ENCODE data around the gene NREP.
A peak's percentile ranks its signal among the peaks of the same experiment; 100 is the strongest.

Gene NREP

DNA sequence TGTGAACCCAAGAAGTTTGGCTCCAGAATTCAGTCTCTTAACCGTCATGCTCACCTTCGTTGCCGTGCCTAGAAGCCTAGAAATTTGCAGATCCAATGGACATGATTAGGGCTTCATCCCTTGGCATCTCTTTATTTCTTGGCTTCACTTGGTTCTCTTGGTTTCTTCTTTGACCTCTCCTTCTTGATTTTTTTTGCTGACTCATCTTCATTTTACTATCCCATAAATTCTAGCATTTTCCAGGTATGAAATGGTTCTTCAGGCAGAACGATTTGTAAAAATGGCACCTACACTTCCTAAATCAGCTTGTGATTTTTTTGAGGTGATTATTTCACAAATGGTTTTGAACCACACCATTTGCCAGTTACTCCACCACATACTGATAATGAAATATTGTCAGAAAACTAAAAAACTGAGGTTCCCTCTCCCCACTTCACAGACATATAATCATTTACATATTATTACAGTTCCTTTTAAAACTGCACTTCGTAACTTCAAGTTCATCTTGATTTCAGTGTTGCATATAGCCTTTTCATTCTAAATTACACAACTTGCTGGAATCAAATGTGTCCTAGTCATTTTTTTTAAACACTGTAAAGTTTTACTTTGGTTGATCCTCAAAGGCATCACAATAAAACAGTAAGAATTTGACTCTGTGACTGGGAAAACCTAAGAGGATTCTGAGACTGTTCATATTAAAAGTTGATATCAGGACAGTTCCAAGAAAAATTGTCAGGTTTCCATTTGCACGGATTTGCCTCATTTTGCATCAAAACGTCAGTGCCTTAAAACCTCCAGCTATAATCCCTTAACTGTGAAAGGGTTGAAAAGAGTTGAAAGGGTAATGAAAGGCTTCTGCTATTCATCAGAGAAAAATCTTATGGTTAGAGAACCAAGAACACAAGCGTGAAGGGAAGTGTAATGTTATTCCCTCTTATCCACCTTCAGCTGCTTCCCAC lies 8.9 kb upstream of the NREP start:
- no peak for DNase-seq (ENCODE audit: low spot score)

DNA sequence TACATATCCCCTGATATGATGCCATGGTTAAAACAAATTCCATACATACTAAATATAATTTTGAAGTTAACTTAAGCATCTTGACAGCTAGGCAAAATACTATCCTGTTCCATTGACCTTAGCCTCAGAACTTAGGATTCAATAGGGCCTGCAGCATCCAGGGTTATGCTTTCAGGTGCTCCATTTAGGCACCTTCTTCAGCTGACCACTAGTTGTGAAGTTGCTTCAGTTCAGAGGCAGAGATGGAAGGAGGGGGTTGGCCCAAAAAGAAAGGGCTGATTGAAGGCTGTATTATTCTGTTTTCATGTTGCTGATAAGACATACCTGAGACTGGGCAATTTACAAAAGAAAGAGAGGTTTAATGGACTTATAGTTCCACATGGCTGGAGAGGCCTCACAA lies 7.0 kb upstream of the NREP start:
- no peak for DNase-seq (ENCODE audit: low spot score)

GRCh38 chr5:111762895-111763294 lies 5.9 kb upstream of the NREP start:
- DNase-seq (ENCODE audit: low spot score): no peak

DNA sequence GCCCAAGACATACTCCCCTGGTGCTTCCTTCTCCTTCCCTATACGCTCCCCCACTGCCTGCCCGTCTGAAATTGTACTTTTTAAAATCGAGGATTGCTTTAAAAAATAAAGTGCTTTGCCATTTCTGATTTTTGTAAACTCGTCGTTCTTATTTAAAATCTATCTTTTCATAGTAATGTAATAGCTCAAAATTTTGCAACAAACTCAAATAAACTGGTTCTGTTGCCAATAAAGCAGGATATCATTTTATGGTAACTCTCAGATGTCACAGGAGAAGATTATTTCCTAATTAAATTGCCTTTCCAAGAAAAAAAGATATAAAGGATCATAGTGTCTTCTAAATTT lies 1.3 kb upstream of the NREP start:
- no peak for DNase-seq (ENCODE audit: low spot score)

- peak; percentile 93 for DNase-seq (ENCODE audit: low spot score)
Measured at GRCh38 chr5:111757355-111758283, 625 bp upstream of the NREP start.

GRCh38 chr5:111755942-111756381 lies 1.0 kb downstream of the NREP start:
- DNase-seq (ENCODE audit: low spot score): peak; percentile 37

GRCh38 chr5:111755345-111755941 lies 1.6 kb downstream of the NREP start:
- DNase-seq (ENCODE audit: low spot score): no peak

DNA sequence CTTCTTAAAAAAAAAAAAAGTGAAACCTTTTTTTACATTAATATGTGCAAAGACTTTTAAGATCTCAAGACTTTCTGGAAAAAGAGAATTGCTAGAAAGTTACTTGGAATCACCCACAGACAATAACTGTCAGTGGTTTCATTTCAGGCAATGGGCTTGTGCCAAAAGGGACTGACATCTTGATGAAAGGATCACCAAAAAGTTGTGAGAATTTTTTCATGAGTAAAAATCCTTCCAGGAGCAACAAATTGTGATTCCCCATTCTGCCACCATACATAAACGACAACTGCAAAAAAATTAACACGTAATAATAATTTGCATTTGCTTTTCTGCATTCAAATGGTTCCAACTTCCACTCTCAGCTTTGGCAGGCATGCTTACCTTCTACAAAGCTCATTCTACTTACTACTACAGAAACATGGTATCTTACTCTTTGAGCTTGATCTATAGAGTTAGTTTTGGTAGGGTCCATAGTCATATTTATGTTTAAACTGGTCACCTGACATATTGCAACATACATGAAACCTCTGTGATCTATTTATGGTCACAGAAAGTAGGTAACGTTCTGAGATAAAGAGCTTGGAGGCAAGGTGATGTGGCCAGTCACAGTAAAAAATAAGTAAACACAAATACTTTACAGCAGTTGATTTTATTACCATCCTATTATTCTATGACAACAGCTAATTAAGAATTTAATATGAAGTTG lies 3.0 kb downstream of the NREP start:
- DNase-seq (ENCODE audit: low spot score): no peak

GRCh38 chr5:111752426-111752965 lies 4.5 kb downstream of the NREP start:
- DNase-seq (ENCODE audit: low spot score): no peak

DNA sequence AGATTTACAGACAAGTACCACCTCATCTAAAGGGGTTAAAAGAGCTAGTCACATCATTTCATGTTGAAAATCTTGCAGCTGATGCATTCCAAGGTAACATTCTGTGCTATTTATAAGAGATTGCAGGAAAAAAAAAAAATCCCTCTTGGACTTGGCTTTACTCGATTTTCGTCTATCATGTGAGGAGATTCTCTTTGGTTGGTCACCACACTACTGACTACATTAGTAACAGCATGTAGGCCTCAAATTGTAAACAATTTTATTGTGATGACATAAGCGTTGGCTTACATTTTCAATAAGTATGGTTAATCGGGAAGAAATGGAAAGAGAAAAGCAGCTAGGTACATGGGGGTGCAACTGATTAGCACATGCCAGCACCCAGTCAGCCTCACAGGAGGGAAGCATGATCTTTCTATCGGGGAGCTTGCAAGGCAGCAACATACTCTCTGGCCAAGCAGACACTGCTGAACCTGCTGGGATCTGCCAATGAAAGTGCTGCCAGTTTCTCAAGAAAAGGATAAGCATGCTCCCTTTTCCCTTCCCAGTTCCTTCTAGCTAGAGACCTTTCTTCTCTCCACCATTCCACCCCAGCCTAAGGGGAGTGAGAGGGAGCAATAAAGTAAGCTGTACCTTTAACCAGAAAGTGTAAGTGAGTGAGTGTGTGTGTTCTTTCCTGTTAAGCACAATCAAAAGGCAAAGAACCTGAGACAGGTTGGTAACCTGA lies 7.5 kb downstream of the NREP start:
- DNase-seq (ENCODE audit: low spot score): no peak

DNA sequence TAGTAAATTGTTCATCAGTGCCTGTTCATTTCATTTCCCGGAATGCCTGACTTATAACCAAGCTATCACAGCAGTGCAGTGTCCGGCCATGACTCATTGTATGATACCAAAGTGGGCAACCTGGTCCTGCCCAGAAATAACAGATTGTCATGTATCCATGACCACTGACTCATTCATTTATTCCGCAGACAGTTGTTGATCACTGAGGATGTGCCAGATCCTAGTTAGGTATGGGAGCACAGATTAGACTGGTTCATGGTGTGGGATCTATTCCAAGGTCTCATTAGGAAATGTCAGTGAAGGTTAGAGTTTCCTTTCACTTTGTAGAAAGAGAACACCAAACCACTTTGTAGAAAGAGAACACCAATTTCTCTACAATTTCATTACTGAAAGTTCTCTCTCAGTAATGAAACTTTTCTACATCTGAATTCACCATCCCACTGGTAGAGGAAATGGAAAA lies 8.7 kb downstream of the NREP start:
- DNase-seq (ENCODE audit: low spot score): no peak

DNA sequence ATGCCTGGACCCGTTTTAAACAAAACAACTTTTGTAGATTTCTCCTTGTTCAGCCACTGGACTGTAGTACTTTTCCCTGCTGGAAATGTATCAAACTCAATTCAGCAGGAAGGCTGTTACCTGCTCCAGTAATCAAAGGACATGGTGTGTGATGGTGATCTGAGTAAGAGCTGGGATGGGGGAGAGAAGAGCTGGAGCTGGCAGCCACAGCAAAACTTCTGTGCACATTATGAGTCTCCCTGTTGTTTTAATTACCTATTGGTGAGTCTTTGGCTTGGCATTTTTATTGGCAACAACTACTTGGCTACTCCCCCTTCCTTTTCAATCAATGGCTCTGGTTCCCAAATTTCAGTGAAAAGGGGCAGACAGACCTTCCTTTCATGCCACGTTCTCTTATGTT lies 9.7 kb downstream of the NREP start:
- no peak for DNase-seq (ENCODE audit: low spot score)

GRCh38 chr5:111746791-111747190 lies 10.2 kb downstream of the NREP start:
- no peak for DNase-seq (ENCODE audit: low spot score)

GRCh38 chr5:111745075-111745739 lies 11.8 kb downstream of the NREP start:
- DNase-seq (ENCODE audit: low spot score): no peak

DNA sequence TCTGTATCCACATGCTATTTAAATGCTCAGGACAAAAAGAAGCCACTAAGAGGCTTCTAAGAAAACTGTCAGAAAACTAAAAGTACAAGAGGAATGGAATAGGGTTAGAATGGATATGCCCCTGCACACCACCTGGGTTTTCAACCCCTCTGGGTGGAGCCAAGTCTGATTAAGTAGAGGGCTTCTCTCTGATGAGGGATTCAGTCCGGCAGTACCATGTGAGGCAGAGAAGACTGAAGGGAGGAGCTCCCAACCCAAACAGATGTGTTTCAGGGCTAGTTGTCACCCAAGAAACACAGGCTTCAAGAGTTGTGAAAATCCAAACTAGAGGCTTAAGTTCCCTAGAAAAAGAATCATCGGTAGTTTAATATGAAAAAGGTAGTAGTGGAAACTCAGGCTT lies 12.5 kb downstream of the NREP start:
- no peak for DNase-seq (ENCODE audit: low spot score)

DNA sequence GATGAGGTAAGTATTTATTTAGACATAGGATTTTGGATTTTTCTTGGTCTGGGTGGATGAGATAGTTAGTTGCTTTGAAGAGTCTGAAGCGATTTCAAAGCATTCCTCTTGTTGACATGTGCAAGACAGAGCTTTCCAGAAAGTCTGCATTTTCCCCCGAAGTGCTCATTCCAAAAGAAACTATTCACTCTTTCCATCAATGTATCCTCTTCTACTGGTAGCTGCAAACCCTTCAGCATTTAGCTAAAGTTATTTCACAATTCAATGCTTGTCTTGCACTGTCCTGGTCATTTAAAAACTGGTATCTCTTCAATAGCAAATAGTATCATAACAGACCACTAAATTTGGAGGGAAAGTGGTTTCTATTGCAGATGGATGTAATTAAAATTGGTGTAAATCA lies 13.0 kb downstream of the NREP start:
- DNase-seq (ENCODE audit: low spot score): no peak

DNA sequence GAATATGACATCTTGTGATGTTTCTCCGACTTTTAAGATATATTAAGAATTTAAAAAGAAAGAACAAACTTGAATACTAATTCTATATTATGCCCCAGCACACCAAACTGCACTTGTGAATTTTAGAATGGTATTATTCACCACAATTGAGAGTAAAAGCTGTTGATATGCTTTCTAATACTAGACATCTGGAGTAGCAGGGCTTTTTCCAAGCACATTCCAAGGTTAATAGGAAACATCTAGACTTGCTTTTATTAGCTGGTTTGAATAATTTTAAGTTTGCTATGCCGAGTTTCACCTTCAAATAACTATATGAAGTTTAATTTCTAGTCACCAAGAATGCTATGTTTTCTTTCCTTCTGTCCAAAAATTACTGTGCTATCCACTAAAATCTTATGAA lies 13.5 kb downstream of the NREP start:
- DNase-seq (ENCODE audit: low spot score): no peak

DNA sequence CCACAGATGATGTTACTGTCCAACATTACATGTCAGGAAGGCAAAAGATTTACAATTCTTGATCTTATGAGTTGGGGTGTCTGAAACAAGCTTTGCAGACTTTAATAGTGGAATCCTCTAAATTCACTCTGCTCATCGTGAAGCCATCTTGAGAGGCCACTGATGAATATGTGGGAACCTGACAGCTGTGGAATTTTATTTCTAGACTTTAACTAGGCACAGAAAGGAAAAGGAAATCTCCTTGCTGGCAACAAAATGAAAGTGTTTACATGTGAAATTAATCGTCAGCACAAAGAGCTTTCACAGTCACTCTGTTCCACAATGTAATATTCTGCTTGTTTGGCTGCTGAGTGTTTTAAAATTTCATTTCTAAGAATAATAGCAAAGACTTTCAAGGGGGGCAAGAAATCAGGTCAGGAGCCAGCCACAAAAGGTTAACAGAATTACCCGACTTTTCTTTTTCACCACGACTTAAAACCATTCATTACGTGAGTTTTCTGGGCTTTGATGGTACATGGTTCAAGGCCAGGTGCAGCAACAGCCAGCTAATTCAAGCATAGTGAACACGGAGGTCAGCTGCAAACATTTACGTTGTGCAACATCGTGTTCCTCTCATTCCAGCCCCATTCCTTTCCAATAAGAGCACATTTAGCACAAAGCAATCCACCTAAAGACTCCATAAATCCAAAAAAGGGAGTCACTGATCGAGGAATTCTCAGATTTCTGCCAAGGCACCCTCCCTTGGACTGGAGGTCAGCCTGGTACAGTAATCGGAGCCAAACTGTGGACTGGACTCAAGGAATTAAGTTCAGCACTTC lies 14.6 kb downstream of the NREP start:
- DNase-seq (ENCODE audit: low spot score): no peak

DNA sequence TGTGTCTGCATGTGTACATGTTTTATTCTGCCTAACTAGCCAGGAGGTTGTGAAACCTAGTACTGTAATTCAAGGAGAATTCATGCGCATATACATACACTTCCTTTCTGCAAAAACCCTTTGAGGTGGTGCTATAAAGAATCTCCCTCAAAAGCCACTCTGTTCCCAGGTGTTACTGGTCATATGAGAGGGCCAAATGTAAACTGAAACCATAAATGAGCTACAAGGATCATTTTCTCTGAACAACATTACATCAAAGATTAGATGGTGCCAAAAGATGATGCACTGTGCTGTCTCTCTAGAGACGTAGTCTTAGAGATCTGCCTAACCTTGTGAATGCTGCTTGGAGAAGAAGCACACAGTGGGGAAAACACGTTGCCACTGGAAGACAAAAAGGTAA lies 15.7 kb downstream of the NREP start:
- DNase-seq (ENCODE audit: low spot score): no peak

All from Ammon's horn (tissue), 1 donor.